Activated CD8-positive, alpha-beta memory T cell treated with anti-CD3 and anti-CD28 coated beads, Interleukin-2, amount 50 U/mL, for 1 hour (primary cell): ENCODE results near the gene TBRG4.

Experiments used
- DNase-seq: peaks from one replicate; pipeline ENCODE4 v3.0.0-alpha.2; 2020; ENCODE audit errors: extremely low read depth

TBRG4 gene

DNA sequence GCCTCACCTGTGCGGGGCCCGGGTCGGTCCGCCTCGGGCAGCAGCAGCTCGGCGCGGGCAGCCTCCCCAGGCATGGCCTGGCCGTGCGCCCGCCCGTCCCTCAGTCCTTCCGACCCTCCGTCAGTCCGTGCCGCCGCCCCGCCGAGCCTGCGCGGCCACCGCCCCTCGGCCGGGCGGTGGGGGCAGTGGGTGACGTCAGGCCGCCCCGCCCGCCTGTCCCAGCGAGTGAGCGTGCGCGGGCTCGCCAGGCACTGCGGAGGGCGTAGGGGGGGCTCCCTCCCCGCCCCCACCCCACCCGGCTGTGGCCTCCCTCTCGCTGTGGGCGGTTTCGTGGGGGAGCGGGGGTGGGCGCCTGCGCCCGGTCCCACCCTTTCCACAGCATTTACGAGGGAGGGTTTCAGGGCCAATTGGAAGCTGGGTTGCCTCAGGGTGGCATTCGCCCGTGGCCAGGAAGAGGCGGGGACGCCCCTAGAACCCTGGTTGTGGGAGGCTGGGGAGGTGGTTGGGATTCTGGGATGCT lies 22.6 kb downstream of the TBRG4 start, which contains the start of gene NACAD:
TSS of gene NACAD (minus strand) at position 149 of the 520 bp plus-strand sequence. CDS start at position 74, 75 bp downstream.
- no peak for DNase-seq

DNA sequence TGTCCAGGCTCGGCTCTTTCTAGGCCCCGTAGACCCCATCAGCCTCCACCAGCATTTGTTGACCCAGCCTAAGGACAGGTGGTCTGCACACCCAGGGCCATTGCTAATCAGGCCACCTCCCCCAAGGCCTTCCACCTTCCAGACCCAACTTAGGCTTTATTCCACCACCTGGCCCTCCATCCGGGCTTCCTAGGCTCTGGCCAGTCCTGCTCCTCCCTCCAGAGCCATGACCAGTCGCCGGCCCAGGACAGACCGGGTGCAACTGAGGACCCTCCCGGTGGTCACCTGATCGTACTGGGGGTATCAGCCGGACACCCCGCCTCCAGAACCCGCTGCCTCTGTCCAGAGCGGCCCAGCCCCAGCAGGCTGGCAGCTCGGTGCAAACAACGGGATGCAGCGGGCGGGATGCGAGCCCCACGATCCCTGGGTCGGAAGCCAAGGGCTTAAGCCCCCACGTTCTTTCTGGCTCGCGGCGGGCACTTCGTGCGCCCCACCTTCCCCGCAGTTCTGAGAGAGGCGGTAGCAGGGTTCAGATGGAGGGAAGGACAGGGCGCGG lies 23.3 kb downstream of the TBRG4 start:
- DNase-seq = no peak

DNA sequence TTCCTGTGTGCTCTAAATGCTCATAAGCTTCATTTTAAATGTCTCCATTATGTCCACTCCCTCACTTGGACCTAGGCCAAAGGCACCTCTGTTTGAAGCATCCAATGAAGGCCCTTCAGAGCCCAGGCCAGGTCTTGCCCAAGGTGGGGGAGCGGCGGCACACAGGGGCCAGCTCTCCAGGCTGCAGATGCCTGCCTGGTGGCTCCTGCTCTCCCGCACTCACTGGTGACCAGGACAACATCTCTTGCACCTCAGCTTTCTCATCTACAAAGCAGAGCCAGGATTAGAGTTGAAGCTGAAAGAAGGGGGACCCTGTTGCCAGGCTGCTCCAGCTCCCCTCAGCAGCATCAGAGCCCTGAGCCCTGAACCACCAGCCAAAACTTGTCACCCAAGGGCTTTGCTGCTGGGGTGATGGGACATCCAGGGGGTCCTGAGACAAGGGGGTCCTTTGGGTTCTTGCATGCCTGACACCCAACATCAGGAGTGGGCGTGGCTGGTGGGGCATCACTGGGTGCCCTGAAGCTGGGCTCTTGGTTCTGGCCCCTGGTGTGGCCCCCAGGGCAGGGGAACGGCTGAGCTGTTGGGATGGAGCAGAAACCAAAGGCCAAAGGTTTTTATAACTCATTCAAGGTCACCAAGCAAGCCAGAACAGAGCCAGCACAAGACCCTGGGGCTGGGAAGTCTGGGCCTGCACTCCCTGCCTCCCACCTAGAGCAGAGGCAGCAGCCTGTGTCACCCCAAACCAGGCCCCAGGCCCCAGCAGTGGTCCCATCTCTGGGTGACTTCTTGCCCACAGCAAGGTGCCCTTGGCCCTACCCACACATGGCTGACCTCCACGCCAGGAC lies 24.0 kb downstream of the TBRG4 start:
- DNase-seq = no peak

DNA sequence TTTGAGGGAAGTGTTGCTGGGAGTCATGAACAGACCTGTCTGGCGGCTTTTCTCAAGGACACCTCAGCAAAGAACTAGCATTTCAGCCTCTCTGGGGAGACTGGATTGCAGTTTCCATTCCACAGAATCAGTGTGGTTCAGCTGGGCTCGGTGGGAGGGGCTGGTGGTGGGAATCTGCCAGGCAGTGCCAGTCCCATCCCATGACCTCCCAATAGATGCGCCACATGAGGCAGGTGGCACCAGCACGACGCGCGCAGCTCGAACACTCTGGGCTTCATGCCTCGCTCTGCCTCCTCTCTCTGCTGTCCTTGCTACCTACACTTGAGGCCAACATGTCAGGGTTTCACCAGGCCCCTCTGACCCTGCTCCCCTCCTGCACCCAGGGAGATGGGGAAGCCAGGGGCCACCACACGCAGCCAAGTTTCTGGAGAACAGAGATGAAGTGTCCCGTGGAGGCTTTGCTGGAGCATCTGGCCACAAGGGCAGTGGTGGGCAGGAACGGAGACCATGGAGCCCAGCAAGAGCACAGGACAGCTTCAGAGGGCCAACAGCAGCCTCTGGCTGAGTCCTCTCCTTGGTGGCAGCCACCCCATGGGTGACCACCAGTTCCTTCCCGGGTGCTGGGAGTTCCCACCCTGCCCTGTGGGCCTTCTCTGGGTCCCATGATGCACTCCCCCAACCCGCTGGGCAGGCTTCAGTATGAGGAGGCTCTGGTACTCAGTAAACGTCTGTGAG lies 25.0 kb downstream of the TBRG4 start:
- no peak for DNase-seq

DNA sequence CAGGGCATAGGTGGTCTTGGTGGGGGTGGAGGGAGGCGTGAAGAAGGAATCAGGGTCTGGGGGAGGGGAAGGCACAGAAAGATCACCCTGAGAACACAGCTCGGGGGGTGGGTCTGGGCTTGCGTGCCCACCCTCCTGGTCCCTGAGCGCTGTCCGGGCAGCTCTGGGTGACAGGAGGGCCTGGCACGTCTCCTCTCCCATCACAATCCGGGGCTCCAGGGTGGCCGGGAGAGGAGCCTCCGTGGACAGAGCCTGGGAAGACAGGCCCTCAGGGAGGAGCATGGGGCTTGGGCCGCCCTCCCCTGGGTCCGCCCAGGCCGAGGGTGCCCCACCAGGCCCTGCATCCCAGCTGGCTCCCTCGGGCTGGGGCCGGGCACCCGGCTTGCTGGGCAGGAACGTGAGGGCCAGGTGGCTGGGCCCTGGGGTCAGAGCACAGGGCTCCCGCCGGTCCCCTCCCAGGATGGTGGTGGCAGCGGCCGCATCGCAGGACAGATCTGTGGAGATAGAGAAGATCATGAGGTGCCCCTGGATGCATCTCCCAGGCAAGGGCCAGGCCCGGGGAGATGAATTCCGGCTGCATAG lies 25.8 kb downstream of the TBRG4 start:
- no peak for DNase-seq

DNA sequence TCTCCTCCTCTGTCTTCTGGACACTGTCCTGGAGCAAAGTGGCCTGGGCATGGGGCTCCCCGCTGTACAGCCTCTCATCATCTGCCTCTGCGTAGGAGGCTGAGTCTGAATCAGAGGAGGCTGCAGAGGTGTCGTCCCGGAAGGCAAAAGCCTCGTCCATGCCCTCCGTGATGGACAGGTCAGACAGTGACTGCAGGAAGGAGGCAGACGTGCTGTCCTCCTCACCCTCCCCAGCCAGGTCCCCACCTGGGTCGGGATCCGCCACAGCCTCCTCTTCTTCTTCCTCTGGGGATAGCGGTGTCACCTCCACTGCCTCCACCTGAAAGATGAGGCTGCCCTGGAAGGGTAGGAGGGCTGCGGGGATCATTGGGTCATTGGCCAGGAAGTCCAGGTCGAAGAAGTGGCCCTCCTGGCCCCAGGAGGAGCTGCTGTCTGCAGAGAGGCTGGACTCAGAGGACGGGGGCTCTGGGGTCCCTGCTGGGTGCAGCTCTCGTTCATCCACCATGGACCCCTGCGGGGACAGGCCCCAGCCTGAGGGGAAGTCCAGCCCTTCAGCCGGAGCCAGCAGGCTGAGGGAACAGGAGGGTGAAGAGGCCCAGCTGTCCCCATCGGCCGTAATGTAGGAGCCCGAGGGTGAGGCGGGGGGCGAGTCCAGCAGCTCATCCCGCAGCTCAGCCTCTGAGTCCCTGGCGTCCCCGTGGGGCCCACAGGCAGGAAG lies 26.4 kb downstream of the TBRG4 start:
- DNase-seq = no peak

DNA sequence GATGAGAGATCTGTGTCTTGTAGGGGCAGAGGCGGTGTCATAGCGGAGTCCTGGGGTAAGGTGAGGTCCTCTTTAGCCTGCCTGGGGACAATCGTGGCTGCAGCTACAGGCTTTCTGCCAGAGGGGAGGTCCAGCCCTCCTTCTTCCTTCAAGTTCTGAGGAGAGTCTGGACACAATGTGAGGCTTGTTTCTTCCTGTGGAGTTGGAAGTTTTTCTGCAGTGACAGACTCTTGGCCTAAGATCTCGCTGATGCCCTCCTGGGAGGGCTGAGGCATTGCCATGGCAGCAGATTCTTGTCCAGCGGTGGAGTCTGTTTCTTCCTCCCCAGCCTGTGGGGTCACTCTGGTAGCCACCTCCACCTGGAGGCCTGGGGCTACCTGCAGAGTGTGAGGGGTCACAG lies 27.2 kb downstream of the TBRG4 start:
- DNase-seq = no peak

DNA sequence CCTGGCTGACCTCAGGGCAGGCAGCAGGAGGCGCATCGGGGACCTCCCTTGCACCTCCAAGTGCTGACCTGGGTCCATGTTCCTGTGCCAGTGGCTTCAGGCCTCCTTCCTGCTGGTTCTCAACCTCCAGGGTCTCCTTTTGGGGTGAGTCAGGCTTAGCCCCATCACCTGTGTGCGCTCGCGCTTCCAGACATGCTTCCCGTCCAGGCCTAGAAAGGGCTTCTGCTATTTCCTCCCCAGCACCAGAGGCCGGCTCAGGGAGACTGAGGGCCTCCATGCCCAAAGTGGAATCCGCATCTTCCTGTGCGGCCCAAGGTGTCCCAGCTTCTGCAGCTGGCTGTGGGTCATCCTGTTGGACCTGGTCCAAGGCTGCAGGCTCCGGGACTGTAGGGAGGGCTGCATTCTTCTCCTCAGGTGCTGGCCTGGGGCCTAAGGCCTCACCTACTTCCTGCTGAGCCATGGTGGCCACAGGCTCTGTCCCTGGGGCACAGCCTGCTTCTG lies 28.6 kb downstream of the TBRG4 start:
- DNase-seq = no peak

DNA sequence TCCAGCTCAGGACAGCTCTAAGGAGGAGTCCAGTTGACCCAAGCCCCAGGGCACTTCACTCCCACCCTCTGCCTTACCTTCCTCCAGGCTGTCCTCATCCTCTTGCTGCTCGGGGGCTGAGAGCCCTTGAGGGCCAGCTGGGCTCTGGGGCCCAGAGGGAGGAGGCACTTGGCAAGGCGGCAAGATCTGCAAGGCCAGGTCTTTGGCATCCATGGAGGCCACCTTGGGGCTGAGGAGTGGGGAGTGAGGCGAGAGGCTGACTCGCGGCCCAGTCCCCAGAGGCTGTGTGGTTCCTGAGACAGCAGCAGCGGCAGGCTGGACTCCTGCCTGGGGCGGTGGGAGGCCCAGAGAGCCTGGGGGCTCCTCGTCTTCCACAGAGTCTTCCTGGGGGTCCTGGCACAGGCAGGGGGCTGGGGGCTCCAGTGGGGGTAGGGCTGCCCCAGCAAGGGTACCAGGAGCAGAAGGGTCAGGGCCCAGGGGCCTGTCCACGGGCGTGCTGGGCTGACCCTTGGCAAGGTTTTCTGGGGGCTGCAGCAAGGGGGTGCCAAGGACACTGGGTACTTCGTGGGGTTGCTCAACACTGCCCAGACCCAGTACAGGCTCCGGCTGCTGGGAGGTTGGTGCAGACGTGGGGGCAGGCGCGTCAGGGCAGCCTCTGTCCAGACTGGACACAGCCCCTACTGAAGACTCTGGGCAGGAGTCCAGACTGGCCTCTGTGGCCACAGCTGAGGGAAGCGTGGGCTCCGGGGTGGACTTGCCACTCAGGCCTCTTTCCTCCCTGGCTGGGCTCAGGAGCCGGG lies 29.3 kb downstream of the TBRG4 start:
- DNase-seq = no peak

DNA sequence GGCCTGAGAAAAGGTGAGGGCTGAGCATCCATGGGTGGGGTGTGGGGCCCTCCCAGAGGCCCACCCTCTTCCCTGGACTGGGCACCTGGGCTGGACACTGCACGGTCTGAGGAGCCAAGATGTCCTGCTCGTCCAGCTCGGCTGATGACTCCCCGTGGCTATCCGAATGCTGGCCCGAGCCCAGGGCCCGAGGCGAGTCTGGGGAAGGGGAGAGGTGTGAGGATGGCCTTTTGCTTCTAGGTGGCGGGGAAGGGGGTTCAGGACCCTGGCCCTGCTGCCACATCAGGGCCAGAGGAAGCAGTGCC lies 29.9 kb downstream of the TBRG4 start:
- DNase-seq = no peak

DNA sequence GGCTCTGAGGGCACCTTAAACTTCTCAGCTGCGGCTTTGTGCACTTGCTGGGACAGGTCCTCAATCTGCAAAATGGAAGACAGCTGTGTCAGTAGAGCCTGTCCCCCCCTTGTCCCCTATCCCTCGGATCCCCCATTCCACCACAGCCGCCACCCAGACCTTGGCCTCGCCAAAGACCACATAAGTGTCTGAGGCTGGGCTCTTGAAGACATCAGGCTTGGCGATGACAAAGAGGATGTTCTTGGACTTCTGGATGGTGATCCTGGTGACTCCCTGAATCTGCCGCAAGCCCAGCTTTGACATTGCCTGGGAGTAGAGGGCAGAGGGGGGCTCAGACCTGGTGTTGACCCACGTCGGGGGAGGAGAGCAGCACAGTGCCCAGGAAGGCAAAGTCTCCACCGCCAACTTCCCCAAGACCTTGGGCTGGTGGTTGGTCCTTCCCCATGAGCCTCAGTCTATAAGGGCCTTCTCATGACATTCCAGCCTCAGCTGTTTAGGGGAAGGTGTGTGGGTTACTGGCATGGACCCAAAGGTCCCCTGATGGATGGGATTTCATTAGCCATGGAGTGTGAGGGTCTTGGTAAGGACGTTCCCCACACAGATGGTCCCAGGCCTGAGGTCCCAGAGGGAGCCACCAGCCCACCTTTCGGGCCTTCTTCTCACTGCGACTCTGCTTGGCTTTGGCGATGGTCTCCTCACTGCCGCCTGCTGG lies 30.4 kb downstream of the TBRG4 start:
- DNase-seq = no peak

DNA sequence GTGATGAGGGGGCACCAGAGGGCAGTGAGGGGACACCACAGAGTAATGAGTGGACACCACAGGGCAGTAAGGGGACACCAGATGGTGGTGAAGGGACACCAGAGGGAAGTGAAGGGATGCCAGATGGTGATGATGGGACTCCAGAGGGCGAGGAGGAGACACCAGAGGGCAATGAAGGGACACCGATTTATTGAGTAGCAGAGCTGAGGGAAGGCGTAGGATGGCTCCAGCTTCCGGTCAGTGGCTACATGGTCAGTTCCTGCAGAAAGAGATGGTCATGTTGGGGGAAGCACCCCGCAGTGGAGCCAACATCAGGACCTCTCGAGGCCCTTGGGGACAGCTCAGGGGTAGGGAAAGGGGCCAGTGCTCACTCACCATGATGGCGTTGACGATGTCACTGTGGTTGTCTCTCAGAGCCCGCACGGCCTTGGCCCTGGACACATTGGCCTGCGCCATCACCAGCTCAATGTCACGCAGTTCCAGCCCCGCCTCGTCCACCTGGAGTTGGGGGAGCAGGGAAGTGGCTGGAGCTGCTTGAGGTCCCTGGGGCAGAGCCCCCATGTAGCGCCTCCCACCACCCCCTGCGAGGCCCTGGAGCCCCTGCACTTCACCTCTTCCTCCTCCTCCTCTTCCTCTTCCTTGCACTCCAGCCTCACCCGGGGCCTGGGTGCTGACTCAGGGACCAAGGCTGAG lies 31.1 kb downstream of the TBRG4 start:
- no peak for DNase-seq

DNA sequence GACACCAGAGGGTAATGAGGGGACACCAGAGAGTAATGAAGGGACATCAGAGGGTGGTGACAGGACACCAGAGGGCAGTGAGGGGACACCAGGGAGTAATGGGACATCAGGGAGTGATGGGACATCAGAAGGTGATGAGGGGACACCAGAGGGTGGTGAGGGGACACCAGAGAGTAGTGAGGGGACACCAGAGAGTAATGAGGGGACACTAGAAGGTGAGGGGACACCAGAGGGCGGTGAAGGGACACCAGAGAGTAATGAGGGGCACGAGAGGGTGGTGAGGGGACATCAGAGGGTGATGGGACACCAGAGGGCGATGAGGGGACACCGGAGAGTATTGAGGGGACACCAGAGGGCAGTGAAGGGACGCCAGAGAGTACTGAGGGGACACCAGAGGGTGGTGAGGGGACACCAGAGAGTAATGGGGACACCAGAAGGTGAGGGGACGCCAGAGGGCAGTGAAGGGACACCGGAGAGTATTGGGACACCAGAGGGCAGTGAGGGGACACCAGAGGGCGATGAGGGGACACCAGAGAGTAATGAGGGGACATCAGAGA lies 33.3 kb downstream of the TBRG4 start:
- DNase-seq = no peak

DNA sequence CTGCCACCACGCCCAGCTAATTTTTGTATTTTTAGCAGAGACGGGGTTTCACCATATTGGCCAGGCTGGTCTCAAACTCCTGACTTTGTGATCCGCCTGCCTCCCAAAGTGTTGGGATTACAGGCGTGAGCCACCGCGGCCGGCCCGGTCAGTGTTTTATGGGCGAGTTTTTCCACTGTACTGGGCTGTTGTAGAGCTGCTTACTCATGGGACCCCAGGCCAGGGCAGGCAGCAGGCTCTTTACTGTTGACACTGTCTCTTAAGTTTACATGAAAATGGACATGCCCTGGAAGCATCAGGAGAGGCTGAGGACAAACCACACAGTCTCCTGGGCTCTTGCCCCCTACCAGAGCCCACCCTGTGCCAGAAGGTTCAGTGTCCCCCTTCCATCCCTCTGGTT lies 33.9 kb downstream of the TBRG4 start:
- no peak for DNase-seq

DNA sequence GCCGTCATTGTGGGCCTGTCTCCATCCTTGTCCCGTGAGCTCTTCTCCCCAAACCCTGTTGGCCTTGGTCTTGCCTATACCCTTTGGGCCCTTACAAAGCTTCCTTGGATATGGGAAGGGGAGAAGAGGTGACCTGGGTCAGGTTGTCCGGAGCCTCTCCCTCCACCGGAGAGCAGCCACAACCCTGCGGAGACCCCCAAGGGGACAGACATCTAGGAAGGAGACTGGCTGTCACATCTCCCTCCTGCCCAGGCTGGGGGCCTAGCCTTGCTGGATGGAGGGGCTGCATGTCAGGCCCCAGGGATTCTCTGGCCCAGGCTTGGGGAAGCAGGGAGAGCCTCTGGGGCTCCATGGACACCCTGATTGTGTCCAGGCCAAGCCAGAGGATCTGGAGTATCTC lies 34.6 kb downstream of the TBRG4 start:
- no peak for DNase-seq

DNA sequence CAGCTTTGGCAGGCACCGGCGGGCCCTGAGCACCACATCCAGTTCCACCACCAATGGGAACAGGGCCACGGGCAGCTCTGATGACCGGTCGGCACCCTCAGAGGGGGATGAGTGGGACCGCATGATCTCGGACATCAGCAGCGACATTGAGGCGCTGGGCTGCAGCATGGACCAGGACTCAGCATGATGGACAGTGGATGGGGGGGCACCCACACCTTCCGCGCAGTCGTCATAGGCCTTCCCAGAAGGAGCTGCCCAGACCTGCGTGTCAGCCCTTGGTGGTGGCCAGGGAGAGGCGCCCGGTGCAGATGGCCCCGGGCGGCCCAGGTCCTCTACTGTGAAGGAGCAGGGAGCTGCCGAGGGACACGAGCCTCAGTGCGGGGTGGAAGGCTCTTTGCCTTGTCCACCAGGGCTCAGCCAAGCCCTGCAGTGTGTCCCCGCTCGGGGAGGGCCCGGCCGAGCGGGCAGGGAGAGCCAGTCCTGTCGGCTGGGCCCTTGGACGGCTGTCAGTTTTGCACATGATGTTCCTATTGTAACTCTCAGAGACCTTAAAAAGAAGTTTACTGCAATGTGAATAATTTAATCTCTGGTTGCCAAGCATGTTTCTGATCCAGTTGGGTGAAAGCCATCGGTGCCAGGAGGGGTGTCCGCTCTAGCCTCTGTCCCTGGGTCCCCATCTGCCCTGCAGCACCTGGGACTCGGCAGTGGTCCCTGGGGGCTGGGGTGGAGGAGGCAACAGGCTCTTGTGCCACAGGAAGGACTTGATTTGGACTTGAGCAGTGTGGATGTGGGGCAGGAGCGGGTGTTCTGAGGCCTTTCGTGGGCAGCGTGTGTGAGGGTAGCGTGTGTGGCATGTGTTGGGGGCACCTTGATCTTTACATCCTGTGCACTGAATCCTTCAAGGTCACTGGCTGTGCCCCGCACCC lies 35.4 kb downstream of the TBRG4 start:
- no peak for DNase-seq

DNA sequence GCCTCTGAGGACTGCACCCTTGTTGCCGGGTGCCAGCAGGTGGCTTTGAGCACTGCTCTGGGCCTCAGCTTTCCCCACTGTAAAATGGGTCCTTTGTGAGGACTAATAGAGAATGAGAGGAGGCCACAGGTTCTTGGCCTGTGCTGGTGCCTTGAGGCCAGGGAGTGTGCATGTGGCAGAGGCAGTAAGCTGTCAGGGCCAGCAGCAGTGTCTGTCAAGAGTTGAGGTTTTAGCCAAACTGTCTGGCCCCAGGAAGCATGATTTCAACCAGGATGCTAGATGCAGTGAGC lies 36.2 kb downstream of the TBRG4 start:
- no peak for DNase-seq
